ENCODE data around the gene U2AF1L4.
A peak's percentile ranks its signal among the peaks of the same experiment; 100 is the strongest.

U2AF1L4 gene

GRCh38 chr19:35704218-35704617 lies 41.0 kb downstream of the U2AF1L4 start, which contains the start of gene ZBTB32:
ZBTB32 (plus strand) TSS chr19:35704558; CDS start chr19:35714627, 10,069 bp downstream.
- no peak for DNase-seq

- DNase-seq = no peak
These were observed 41.9 kb downstream of the U2AF1L4 start for GRCh38 chr19:35703343-35703742.

- DNase-seq = peak; percentile 85 to 88
These were observed 42.8 kb downstream of the U2AF1L4 start for GRCh38 chr19:35702223-35703012.

GRCh38 chr19:35696835-35697234 lies 48.4 kb downstream of the U2AF1L4 start:
- no peak for DNase-seq

- DNase-seq = no peak
These were observed 49.3 kb downstream of the U2AF1L4 start for GRCh38 chr19:35695895-35696422.

GRCh38 chr19:35693835-35694599 lies 51.2 kb downstream of the U2AF1L4 start:
- peak; percentile 93 to 94 for DNase-seq

- no peak for DNase-seq
These were observed 51.8 kb downstream of the U2AF1L4 start for GRCh38 chr19:35693422-35693821.
